Lower leg skin (tissue), 4 donors: ENCODE measurements around the gene CHST15. TPM values are rescaled to one million over a fixed set of nuclear protein-coding genes. Genes with fewer than 3 reads are reported as not detected.
"Not testable (repeated sequence)": the region's sequence is repeated elsewhere in the genome, so short reads cannot be mapped to it uniquely, and the experiment has no call there.

Source experiments
- DNase-seq, 2 donors: peaks; one replicate each; pipeline ENCODE4 v3.0.0-alpha.2; 2019; ENCODE audit warnings: low spot score in 2 of 2
- H3K4me3 ChIP-seq: fragments of 200-600 bp; sonication (generic); 2 replicates; pipeline ENCODE4 v1.5.1; 2017; ENCODE audit warnings: mild to moderate bottlenecking, low read depth; ENCODE audit not compliant: poor library complexity, severe bottlenecking
- CTCF ChIP-seq, 3 donors: fragments of 450-650 bp; IDR thresholded peaks; one replicate each; pipeline ENCODE4 v1.5.1; 2016; ENCODE audit warnings: antibody characterized with exemption in 3 of 3, mild to moderate bottlenecking in 3 of 3, moderate library complexity in 2 of 3
- POLR2A ChIP-seq, 2 donors: fragments of 450-650 bp; IDR thresholded peaks; one replicate each; pipeline ENCODE4 v1.6.1; 2016 to 2017; ENCODE audit warnings: antibody characterized with exemption in 2 of 2, mild to moderate bottlenecking in 1 of 2, moderate library complexity in 1 of 2
- WGBS, 2 donors: methylation state at CpG; one replicate each; pipeline ENCODE4 v1.1.5; 2018; 5-methylcytosine and 5-hydroxymethylcytosine counted together
- intact Hi-C: fragments of 100-400 bp; cut with DNase I; formaldehyde crosslinking; loops from one replicate; pipeline ENCODE4 v1.15.0; 2023; ENCODE audit warnings: low total_unique reads
- total RNA-seq, 4 donors: library from RNA; depleted of rRNA; stranded (reverse); fragments of >200 nt; gene quantifications; one replicate each; pipeline ENCODE4 v1.1.0, GENCODE V29; 2016

Gene CHST15
- total RNA-seq, 4 donors from 2014 or later = 17.6 to 29.8 (median 19.4) TPM

DNA sequence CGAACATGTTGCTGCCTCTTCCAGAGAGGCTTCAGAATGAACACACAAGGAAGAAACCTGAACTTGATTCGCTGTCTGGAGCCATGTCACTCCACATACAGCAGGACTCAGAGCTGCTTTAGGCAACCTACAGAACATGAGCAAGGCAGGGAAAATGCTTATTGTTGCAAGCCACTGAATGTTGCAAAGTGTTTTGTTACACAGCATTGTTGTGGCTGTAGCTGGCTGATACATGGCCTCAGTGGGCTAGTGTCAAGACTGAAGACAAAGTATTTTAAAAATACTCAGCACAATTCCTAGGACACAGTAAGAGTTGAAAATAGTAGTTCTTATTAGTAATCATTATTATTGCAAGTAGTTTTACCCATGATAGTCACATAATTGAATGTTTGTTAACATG, 3.1 kb upstream of the CHST15 start:
- WGBS, 2 donors = 68 to 81% methylated on average over 2 of the region's 2 CpGs
- DNase-seq = no peak
- no peak overlapping the region for H3K4me3 ChIP-seq
- TF ChIP-seq CTCF (IDR thresholded peaks at IDR 0.05) = no peak
- no peak for TF ChIP-seq POLR2A (IDR thresholded peaks at IDR 0.05)
- intact Hi-C loops = no loop called here

GRCh38 chr10:124095801-124096200, 2.4 kb upstream of the CHST15 start:
- intact Hi-C loops, H3K4me3 ChIP-seq, DNase-seq: not testable (repeated sequence)
- WGBS, 2 donors = 67 to 74% methylated on average over 16 of the region's 16 CpGs

- WGBS, 2 donors = 28 to 40% methylated on average over 6 of the region's 6 CpGs
- DNase-seq = no peak
- TF ChIP-seq CTCF (IDR thresholded peaks at IDR 0.05) = no peak
- TF ChIP-seq POLR2A (IDR thresholded peaks at IDR 0.05) = no peak
- intact Hi-C loops = no loop called here
- no peak overlapping the region for H3K4me3 ChIP-seq
These were observed 1.7 kb upstream of the CHST15 start for GRCh38 chr10:124095096-124095495.

DNA sequence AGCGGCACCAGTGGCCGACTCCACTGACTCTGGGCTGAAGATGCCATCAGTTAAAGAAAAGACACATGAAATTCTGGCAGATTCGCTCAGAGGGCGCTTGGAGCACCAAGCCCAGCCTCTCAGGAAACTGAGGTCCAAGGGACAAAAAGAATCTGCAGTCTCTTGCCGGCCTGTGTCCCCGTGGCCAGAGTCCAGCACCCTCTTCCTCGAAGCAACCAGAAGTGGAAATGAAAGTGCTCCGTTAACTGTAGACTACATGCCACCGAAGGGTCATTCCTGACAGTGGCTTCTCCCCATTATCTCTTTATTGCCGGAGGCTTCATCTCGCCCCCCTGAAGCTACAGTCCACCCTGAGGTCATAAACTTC, 1.0 kb upstream of the CHST15 start:
- DNase-seq = no peak
- WGBS, 2 donors = 30 to 44% methylated on average over 11 of the region's 11 CpGs
- H3K4me3 ChIP-seq = no peak overlapping the region
- TF ChIP-seq POLR2A (IDR thresholded peaks at IDR 0.05) = no peak
- TF ChIP-seq CTCF (IDR thresholded peaks at IDR 0.05) = no peak
- intact Hi-C loops = no loop called here

GRCh38 chr10:124093774-124094418, 498 bp upstream of the CHST15 start:
- DNase-seq, intact Hi-C loops, H3K4me3 ChIP-seq: not testable (repeated sequence)
- WGBS, 2 donors = 6 to 10% methylated on average over 36 to 39 of the region's 39 CpGs

DNA sequence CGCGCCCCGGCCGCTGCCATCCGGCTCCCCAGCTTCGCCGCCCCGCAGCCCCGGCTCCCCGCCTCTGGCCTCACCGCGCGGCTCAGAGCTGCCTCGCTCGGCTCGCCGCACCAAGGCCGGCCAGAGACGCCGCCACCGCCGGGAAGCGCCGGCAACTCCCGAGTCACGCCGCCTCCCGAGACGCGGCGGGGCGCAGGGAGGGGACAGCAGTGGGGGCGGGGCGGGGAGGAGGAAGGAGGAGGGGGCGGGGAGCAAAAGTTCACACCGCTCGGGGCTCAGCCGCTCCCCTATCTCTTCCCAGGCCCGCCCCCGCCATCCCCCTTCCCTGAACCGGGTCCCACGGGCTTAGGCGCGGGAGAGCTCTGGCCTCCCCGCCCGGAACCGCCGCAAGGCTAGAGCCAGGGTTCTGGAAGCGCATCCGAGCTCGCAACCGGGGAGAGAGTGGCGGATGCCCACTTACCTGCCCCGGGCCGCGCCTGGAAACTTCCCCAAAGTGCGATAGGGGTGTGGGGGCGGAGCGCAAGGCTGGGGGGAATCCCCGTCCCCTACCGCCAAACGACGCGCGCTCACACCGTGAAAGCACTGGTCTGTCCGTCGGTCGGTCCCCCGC, 1.0 kb downstream of the CHST15 start:
- no peak for TF ChIP-seq POLR2A (IDR thresholded peaks at IDR 0.05)
- no peak for TF ChIP-seq CTCF (IDR thresholded peaks at IDR 0.05)
- peak in 1 of 2 donors; percentile 91 for DNase-seq
- WGBS, 2 donors = 0% methylated on average over 18 to 62 of the region's 70 CpGs
- peak overlapping the region; percentile 70 for H3K4me3 ChIP-seq
- intact Hi-C loops = no loop called here
